GM12865 (cell line): ENCODE measurements around the gene HIRA.

Experiments used
- DNase-seq: peaks from one replicate; pipeline ENCODE4 v3.0.0; 2010; ENCODE audit warnings: low read depth
- H3K4me3 ChIP-seq: 2 replicates; pipeline ENCODE4 v1.5.1; 2011; ENCODE audit warnings: mild to moderate bottlenecking, low read depth, low read length, control low read depth
- TF ChIP-seq, protein P1 (sequence below): IDR thresholded peaks from 2 replicates; pipeline ENCODE4 v1.5.1; 2011; ENCODE audit warnings: low read length, control low read depth, low read depth, inconsistent platforms; ENCODE audit not compliant: insufficient read depth; ENCODE audit errors: missing control alignments

The HIRA gene

DNA sequence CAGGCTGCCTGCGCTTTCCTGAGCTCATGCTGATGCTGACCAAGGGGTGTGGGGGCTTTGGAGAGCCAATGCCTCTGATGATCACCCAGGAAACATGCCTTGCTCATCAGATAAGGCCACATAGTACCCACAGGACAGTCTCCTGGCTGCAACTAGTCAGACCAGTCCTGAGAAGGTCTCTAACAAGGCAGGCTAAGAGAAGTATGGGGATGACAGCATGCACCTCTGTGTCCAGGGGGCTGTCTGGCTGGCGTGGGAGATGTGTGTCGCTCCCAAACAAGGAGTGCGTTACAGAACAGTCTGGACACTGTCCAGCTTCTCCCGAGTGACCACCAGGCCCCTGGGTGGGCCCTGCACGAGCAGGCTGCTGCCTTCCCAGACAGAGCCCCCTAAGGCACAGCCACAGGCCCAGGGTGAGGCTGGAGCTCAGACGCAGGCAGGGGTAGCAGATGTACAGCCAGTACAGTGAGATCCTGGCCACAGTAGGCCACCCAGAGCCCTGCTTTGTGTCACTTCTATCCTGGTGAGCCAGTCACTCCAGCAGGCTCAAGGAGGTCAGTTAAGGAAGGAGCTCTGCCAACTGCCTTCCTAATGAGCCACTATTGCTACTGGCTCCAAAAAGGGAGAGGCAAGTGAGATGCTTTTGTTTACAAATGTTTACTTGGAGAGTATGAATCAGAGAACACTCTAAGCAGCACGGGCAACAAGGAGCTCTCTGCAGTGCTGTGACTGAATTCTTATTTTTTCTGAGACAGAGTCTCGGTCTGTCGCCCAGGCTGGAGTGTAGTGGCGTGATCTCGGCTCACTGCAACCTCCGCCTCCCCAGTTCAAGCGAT is 74.0 kb downstream of the HIRA start:
- TF ChIP-seq, protein P1, sequence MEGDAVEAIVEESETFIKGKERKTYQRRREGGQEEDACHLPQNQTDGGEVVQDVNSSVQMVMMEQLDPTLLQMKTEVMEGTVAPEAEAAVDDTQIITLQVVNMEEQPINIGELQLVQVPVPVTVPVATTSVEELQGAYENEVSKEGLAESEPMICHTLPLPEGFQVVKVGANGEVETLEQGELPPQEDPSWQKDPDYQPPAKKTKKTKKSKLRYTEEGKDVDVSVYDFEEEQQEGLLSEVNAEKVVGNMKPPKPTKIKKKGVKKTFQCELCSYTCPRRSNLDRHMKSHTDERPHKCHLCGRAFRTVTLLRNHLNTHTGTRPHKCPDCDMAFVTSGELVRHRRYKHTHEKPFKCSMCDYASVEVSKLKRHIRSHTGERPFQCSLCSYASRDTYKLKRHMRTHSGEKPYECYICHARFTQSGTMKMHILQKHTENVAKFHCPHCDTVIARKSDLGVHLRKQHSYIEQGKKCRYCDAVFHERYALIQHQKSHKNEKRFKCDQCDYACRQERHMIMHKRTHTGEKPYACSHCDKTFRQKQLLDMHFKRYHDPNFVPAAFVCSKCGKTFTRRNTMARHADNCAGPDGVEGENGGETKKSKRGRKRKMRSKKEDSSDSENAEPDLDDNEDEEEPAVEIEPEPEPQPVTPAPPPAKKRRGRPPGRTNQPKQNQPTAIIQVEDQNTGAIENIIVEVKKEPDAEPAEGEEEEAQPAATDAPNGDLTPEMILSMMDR = no peak
- no peak for DNase-seq
- no peak overlapping the region for H3K4me3 ChIP-seq

DNA sequence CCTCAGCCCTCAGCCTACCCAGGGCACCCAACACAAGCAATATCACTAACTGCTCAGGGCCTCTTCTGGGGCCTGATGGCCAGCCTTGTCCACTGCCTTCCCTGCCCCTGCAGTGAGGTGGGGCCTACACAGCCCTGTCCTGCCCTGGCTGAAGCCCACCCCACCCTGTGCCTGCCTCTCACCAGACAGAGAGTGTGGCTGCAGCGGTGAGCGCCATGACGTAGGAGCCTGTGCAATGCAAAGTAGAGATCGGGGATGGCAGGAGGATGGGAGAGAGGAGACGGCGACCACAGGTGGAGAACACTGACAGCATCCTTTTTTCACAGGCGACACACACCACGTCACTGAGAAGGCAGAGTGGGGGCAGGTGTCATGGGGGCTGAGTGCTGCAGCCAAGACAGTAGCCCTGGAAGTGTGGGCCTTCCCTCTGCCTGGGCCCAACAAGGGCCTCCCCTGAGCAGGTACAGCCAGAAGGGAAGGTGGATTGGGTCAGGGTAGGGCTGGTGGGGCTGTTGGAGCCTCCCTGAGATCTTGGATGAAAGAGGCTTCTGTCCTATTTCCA is 74.7 kb downstream of the HIRA start:
- no peak for DNase-seq
- H3K4me3 ChIP-seq = no peak overlapping the region
- TF ChIP-seq, protein P1 = no peak

DNA sequence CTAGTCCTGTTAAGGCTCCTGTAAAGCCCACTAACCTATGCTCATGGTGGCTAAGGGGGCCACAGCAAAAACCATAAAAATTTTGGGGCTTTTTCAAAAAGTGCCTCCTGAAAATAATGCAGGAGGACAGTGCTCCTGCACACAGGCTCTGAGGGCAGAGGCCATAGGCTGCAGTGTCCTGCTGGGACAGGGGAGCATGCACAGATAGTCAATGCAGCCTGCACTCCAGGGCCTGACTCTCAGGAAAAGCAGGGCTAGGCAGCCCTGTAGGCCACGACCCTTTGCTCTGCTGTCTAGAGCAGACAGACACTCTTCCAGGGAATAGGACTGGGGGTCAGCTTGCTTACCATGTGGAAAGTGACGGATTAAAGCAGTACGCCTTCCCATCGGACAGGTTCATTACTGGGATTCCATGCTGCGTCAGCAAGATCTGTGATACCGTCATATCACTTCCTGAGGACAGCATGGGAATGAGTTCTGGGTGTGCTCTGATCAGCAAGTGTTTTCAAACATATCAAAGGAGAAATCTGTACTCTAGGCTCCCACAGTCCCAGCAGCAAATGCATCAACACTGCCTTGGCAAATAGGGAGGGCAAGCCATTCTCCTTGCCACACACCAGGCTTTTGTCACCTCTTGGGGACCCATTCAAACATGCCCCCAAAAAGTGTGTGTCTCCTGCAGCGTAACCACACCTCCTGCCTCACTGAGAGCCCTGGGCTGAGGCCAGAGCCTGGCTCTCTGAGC is 75.9 kb downstream of the HIRA start:
- DNase-seq = no peak
- no peak overlapping the region for H3K4me3 ChIP-seq
- TF ChIP-seq, protein P1 = no peak

DNA sequence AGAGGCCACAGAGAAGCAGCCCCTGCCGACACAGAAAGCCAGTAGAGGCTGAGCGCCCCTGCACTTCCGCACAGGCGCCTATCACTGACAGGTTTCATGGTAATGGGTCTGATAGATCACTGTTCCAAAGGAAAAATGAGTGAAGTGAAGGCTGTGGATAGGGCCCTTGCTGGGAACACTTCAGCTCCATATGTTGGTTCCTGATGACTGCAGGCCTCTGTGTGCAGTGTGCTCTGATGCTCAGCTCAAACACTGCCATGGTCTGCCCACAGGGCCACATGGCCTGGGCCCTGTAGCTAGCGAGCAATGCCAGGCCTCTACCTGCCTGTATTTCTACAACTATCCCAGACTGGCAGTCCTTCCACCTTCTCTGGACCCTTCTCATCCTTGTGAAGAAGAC is 77.3 kb downstream of the HIRA start:
- TF ChIP-seq, protein P1 = no peak
- H3K4me3 ChIP-seq = no peak overlapping the region
- no peak for DNase-seq

DNA sequence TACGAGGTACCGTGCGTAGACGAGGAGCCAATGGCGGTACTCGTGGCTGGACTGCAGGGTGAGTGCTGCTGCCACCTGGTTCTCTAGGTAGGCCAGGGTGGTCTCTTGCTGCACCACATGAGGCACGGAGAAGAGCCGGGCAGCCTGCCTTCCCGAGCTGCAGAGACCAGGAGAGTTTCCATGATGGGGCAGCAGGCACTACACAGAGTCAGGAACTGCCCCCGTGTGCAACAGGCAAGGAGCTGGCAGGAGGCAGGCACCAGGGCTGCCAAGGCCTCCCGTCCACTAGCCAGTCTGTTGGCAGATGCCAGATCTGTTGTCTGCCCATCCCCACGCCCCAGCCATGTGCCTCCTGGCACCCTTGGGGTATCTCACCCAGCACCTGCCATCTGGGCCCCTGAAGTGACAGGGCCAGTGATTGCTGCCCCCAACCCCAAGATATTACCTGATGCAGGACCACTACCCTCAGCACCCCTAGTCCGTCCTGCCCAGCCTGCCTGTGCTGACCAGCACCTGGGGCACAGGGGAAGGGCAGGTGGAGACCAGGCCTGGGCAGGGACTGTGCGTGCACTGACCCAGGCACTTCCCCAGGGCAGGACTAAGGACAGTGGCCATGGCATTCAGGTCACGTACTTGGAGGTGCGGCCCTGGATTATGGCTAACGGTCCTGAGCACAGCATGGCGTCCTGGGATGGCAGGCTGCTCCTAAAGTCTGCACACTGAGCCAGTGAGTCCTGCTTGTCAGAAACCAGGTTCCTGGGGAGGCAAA is 78.0 kb downstream of the HIRA start:
- TF ChIP-seq, protein P1 = no peak
- no peak for DNase-seq
- no peak overlapping the region for H3K4me3 ChIP-seq

DNA sequence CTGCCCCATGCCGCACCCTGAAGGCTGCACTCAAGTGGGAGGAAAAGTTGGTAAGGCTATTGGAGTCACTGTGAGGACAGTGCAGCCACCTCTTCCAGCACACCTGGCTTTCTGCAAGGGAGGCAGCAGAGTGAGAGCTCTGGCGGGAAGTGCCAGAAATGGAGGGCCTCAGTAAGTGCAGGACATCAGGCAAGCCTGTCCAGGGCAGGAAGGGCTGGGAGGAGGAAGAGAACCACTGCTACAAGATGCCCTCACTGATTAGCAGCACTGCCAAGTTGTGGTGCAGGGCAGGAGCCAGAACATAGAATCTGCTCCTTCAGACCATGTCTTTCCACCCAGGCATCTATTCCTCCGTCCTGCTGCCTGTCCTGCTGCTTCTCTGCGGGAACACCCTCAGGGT is 78.8 kb downstream of the HIRA start:
- no peak overlapping the region for H3K4me3 ChIP-seq
- TF ChIP-seq, protein P1 = no peak
- no peak for DNase-seq
